ENCODE data around the gene NBEA.

DNA sequence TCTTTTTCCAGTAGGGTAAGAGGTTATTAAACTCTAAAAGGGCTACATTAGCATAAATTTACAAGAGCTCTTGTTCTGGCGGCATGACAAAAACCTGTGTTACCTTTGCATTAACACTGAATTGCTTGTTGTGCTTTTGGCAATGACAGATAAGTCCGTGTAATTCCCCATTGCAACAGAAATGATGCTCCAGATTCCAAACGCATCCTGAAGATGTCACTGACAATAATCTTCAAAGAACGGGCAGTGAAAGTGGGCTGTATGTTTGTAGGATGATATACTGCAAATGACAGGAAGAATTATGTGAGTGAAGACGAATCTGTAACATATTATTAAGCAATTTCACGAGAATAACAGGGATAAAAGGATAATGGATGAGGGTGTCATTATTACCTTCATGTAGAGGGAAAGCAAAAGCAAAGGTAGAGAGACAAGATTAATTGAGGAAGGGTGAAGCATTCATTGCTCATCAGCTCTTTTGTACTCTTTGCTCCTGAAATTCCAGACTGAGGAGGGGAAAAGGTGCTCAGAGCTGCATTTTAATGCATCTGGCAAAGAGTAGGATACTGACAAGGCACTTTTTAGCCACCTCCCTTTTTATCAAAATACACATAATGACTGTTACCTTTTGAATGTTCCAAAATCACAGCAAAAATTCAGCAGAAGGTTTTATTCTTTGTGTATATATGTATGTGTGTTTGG, 572.9 kb downstream of the NBEA start:
- TF ChIP-seq EZH2 (IDR thresholded peaks at IDR 0.05; ENCODE audit: low read length, unreplicated experiment): no peak
- TF ChIP-seq, protein P1, sequence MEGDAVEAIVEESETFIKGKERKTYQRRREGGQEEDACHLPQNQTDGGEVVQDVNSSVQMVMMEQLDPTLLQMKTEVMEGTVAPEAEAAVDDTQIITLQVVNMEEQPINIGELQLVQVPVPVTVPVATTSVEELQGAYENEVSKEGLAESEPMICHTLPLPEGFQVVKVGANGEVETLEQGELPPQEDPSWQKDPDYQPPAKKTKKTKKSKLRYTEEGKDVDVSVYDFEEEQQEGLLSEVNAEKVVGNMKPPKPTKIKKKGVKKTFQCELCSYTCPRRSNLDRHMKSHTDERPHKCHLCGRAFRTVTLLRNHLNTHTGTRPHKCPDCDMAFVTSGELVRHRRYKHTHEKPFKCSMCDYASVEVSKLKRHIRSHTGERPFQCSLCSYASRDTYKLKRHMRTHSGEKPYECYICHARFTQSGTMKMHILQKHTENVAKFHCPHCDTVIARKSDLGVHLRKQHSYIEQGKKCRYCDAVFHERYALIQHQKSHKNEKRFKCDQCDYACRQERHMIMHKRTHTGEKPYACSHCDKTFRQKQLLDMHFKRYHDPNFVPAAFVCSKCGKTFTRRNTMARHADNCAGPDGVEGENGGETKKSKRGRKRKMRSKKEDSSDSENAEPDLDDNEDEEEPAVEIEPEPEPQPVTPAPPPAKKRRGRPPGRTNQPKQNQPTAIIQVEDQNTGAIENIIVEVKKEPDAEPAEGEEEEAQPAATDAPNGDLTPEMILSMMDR (conservative IDR thresholded peaks at IDR 0.05; ENCODE audit: low read depth, low read length): no peak
